Measurements from ENCODE around the gene C1QTNF2. TPM values are rescaled to one million over a fixed set of nuclear protein-coding genes. Genes with fewer than 3 reads are reported as not detected.

The C1QTNF2 gene
- total RNA-seq, 5 donors from 2014 or later (not counting 1 experiment from before 2014, with no cell fraction given): not detected

DNA sequence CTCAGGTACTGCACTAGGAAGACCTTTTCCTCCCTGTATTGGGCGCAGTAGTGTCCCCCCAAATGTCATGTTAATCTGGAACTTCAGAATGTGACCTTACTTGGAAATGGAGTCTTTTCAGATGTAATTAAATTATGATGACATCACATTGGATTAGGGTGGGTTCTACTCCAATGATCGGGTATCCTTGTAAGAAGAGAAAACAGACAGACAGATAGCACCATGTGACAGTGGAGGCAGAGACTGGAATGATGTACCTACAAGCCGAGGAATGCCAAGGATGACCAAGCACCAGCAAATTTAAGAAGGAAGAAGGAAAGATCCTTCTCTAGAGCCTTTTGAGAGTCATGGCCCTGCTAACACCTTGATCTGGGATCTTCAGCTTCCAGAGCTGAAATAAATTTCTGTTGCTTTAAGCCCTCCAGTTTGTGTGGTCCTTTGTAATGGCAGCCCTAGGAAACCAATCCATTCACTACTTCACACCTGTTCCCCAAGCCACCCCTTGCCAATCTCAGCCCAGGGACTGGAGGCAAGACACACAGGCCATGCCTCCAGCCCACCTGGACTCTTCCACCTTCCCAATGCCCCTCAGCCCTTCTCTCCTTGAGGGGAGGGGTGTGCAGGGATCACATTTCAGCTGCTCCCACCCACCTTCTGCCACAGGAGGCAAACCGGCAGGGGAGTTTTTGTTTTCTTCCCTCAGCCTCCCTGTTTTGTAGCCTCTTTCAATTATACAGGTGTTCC, 59.7 kb downstream of the C1QTNF2 start:
- H3K9me3 ChIP-seq: no peaks in the 10 kb centered on the region
- peaks cover 7 to 14% (median 10%) of the 10 kb centered on the region in 3 donors for H3K4me1 Mint-ChIP-seq
- peaks cover 48 to 57% of the 10 kb centered on the region in 2 donors for H3K27me3 Mint-ChIP-seq
- no peaks in the 10 kb centered on the region for H3K9me3 Mint-ChIP-seq
- DNase-seq (no peak), ATAC-seq (replicated peaks in 1 of 4) (no peak)
- H3K27ac Mint-ChIP-seq: no peak overlapping the region
- no peaks in the 10 kb centered on the region for H3K36me3 Mint-ChIP-seq
- ChIA-PET CTCF (no interaction called here), POLR2A (no interaction called here)
- no peaks in the 10 kb centered on the region for H3K36me3 ChIP-seq (ENCODE audit: control insufficient read depth in 2 of 2, extremely low read depth in 1 of 2, insufficient read depth in 1 of 2, low read length in 1 of 2)
- peaks cover 0 to 10% of the 10 kb centered on the region in 2 experiments for H3K4me1 ChIP-seq (ENCODE audit: control insufficient read depth in 1 of 2, extremely low read depth in 1 of 2, insufficient read depth in 2 of 2, low read length in 2 of 2)
- no peak overlapping the region for H3K27ac ChIP-seq (ENCODE audit: low read length)
- H3K4me3 Mint-ChIP-seq: no peak overlapping the region
- no peak overlapping the region for H3K4me3 ChIP-seq (ENCODE audit: control insufficient read depth in 1 of 2, extremely low read depth in 1 of 2, low read length in 1 of 2)
- 90% methylated on average over 2 of the region's 4 CpGs for WGBS (ENCODE audit: insufficient coverage)
- H3K27me3 ChIP-seq (replicated peaks in 1 of 2; ENCODE audit: control insufficient read depth in 2 of 2, extremely low read depth in 1 of 2, insufficient read depth in 2 of 2, low read length in 1 of 2): peaks cover 0 to 34% of the 10 kb centered on the region in 2 experiments

DNA sequence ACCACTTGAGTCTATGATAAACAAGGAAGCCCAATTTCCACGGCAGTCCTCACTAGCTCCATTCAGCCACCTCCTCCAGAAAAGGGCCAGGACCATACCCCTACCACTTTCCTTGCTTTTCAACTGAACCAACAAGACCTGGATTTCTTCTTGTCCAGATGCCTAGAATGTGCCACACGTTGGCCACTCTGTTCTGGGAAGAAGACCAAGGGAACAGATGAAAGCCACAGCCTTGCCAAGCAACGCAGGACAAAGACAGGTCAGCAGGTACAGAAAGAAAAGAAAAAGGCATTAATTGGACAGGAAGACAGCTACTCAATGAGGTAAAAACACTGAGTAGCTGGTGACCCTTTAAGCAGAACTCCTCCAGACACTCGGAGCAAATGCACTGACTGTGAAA, 60.3 kb downstream of the C1QTNF2 start:
- peaks cover 0 to 37% of the 10 kb centered on the region in 2 experiments for H3K27me3 ChIP-seq (replicated peaks in 1 of 2; ENCODE audit: control insufficient read depth in 2 of 2, extremely low read depth in 1 of 2, insufficient read depth in 2 of 2, low read length in 1 of 2)
- H3K4me1 Mint-ChIP-seq: peaks cover 7 to 14% (median 10%) of the 10 kb centered on the region in 3 donors
- ChIA-PET POLR2A (no interaction called here), CTCF (no interaction called here)
- H3K4me3 Mint-ChIP-seq: no peak overlapping the region
- H3K27ac Mint-ChIP-seq: no peak overlapping the region
- no peaks in the 10 kb centered on the region for H3K36me3 ChIP-seq (ENCODE audit: control insufficient read depth in 2 of 2, extremely low read depth in 1 of 2, insufficient read depth in 1 of 2, low read length in 1 of 2)
- no peaks in the 10 kb centered on the region for H3K36me3 Mint-ChIP-seq
- peaks cover 0 to 10% of the 10 kb centered on the region in 2 experiments for H3K4me1 ChIP-seq (ENCODE audit: control insufficient read depth in 1 of 2, extremely low read depth in 1 of 2, insufficient read depth in 2 of 2, low read length in 2 of 2)
- H3K9me3 ChIP-seq: no peaks in the 10 kb centered on the region
- no peak for DNase-seq
- WGBS (ENCODE audit: insufficient coverage): 77% methylated on average over 2 of the region's 4 CpGs
- H3K4me3 ChIP-seq (ENCODE audit: control insufficient read depth in 1 of 2, extremely low read depth in 1 of 2, low read length in 1 of 2): no peak overlapping the region
- H3K9me3 Mint-ChIP-seq: no peaks in the 10 kb centered on the region
- peaks cover 48 to 54% of the 10 kb centered on the region in 2 donors for H3K27me3 Mint-ChIP-seq
- no peak overlapping the region for H3K27ac ChIP-seq (ENCODE audit: low read length)
- no peak for ATAC-seq (replicated peaks in 1 of 4)

DNA sequence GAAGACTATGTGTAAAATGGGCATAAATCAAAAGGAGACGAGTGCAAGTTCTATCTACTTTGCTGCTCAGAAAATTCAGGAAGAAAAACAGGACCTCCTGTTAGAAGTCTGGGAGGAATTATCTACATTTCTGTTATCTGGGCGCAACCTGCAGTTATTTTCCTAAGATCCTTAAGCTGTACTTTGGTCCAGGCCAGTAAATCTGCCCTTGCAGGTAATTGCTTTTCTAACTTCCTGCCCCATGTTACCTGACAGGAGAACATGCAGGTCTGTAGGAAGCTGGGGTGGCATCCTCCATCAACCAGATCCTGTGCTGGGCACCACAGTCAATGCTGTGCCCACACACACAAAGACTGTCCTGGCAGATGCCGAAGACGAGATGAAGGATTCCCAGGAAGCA, 63.7 kb downstream of the C1QTNF2 start:
- 85% methylated on average over 2 of the region's 4 CpGs for WGBS (ENCODE audit: insufficient coverage)
- Histone ChIP-seq H3K4me3 (ENCODE audit: control insufficient read depth in 1 of 2, extremely low read depth in 1 of 2, low read length in 1 of 2) (no peak overlapping the region), H3K4me1 (ENCODE audit: control insufficient read depth in 1 of 2, extremely low read depth in 1 of 2, insufficient read depth in 2 of 2, low read length in 2 of 2) (peaks cover 0 to 3% of the 10 kb centered on the region in 2 experiments), H3K9me3 (no peaks in the 10 kb centered on the region), H3K27ac (ENCODE audit: low read length) (no peak overlapping the region), H3K36me3 (ENCODE audit: control insufficient read depth in 2 of 2, extremely low read depth in 1 of 2, insufficient read depth in 1 of 2, low read length in 1 of 2) (no peaks in the 10 kb centered on the region), H3K27me3 (replicated peaks in 1 of 2; ENCODE audit: control insufficient read depth in 2 of 2, extremely low read depth in 1 of 2, insufficient read depth in 2 of 2, low read length in 1 of 2) (peaks cover 0 to 23% of the 10 kb centered on the region in 2 experiments)
- ATAC-seq (replicated peaks in 1 of 4) (no peak), DNase-seq (no peak)
- Mint-ChIP-seq H3K36me3 (no peaks in the 10 kb centered on the region), H3K27ac (no peak overlapping the region), H3K27me3 (peaks cover 30 to 41% of the 10 kb centered on the region in 2 donors), H3K4me1 (peaks cover 0 to 4% (median 4%) of the 10 kb centered on the region in 3 donors), H3K4me3 (no peak overlapping the region), H3K9me3 (no peaks in the 10 kb centered on the region)
- CTCF ChIA-PET: no interaction called here
- POLR2A ChIA-PET: no interaction called here

DNA sequence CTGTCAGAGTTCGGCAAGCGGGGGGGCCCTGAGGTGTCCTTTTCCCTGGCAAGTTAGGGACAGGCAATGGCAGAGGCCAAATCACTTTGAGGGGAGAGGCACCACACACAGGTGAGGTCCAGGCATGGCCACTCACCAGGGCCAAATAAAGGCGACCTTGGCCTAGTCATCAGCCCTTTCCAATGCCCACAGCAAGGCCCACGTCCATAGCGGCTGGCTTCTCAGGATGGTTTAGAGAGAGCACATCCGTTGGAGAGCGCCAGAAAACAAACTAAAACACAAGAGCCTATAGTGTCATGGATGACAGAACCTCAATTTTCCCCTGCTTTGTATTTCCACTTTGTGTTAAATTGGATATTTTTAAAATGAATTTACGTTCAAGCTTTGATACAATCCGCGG, 65.1 kb downstream of the C1QTNF2 start:
- Histone ChIP-seq H3K27ac (ENCODE audit: low read length) (no peak overlapping the region), H3K9me3 (no peaks in the 10 kb centered on the region), H3K27me3 (replicated peaks in 1 of 2; ENCODE audit: control insufficient read depth in 2 of 2, extremely low read depth in 1 of 2, insufficient read depth in 2 of 2, low read length in 1 of 2) (peaks cover 0 to 13% of the 10 kb centered on the region in 2 experiments), H3K4me3 (ENCODE audit: control insufficient read depth in 1 of 2, extremely low read depth in 1 of 2, low read length in 1 of 2) (no peak overlapping the region), H3K4me1 (ENCODE audit: control insufficient read depth in 1 of 2, extremely low read depth in 1 of 2, insufficient read depth in 2 of 2, low read length in 2 of 2) (no peaks in the 10 kb centered on the region), H3K36me3 (ENCODE audit: control insufficient read depth in 2 of 2, extremely low read depth in 1 of 2, insufficient read depth in 1 of 2, low read length in 1 of 2) (no peaks in the 10 kb centered on the region)
- Mint-ChIP-seq H3K9me3 (no peaks in the 10 kb centered on the region), H3K27ac (no peak overlapping the region), H3K4me1 (no peaks in the 10 kb centered on the region), H3K4me3 (no peak overlapping the region), H3K36me3 (no peaks in the 10 kb centered on the region), H3K27me3 (peaks cover 18 to 30% of the 10 kb centered on the region in 2 donors)
- 92% methylated on average over 2 of the region's 10 CpGs for WGBS (ENCODE audit: insufficient coverage)
- DNase-seq (no peak), ATAC-seq (replicated peaks in 1 of 4) (no peak)
- ChIA-PET POLR2A (no interaction called here), CTCF (no interaction called here)

DNA sequence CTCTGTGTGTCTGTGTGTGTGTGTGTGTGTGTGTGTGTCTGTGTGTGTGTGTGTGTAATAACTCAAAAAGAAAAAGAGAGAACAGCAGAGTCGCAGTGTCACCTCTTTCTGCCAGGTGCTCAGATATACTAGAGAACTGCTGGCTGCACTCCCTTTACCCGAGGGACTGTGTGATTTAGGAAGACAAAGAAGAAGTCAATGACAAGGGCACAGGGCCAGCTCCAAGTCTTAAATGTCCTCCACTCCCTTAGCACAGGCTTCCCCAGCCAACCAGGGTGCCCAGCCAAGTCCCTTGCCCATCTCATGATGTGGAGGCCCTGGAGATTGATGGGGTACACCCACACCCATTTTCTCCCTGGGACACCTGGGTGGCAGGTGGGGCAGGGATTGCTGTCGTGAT, 66.7 kb downstream of the C1QTNF2 start:
- Histone ChIP-seq H3K9me3 (no peaks in the 10 kb centered on the region), H3K27ac (ENCODE audit: low read length) (no peak overlapping the region), H3K27me3 (replicated peaks in 1 of 2; ENCODE audit: control insufficient read depth in 2 of 2, extremely low read depth in 1 of 2, insufficient read depth in 2 of 2, low read length in 1 of 2) (peaks cover 0 to 8% of the 10 kb centered on the region in 2 experiments), H3K36me3 (ENCODE audit: control insufficient read depth in 2 of 2, extremely low read depth in 1 of 2, insufficient read depth in 1 of 2, low read length in 1 of 2) (no peaks in the 10 kb centered on the region), H3K4me3 (ENCODE audit: control insufficient read depth in 1 of 2, extremely low read depth in 1 of 2, low read length in 1 of 2) (no peak overlapping the region), H3K4me1 (ENCODE audit: control insufficient read depth in 1 of 2, extremely low read depth in 1 of 2, insufficient read depth in 2 of 2, low read length in 2 of 2) (no peaks in the 10 kb centered on the region)
- Mint-ChIP-seq H3K36me3 (no peaks in the 10 kb centered on the region), H3K27ac (no peak overlapping the region), H3K4me1 (no peaks in the 10 kb centered on the region), H3K27me3 (peaks cover 9 to 17% of the 10 kb centered on the region in 2 donors), H3K4me3 (no peak overlapping the region), H3K9me3 (no peaks in the 10 kb centered on the region)
- ChIA-PET POLR2A (no interaction called here), CTCF (no interaction called here)
- 67% methylated on average over 2 of the region's 3 CpGs for WGBS (ENCODE audit: insufficient coverage)
- DNase-seq (no peak), ATAC-seq (replicated peaks in 1 of 4) (no peak)

DNA sequence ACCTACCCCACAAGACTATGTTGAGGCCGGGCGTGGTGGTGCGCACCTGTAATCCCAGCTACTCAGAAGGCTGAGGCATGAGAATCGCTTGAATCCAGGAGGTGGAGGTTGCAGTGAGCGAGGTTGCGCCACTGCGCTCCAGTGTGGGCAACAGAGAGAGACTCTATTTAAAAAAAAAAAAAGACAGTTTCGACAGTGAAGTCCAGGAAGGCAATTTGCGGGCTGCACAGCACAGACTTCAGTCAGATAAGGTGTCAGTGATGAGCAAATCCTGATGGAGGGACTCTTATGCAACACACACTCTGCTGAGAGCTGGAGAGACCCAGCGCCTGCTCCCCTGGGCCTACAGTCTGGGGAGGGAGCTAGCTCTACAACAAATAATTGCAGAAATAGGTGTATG, 72.2 kb downstream of the C1QTNF2 start:
- no peaks in the 10 kb centered on the region for H3K9me3 ChIP-seq
- ChIA-PET POLR2A (no interaction called here), CTCF (no interaction called here)
- H3K36me3 Mint-ChIP-seq: no peaks in the 10 kb centered on the region
- H3K27ac ChIP-seq (ENCODE audit: low read length): no peak overlapping the region
- no peak overlapping the region for H3K4me3 Mint-ChIP-seq
- no peaks in the 10 kb centered on the region for H3K36me3 ChIP-seq (ENCODE audit: control insufficient read depth in 2 of 2, extremely low read depth in 1 of 2, insufficient read depth in 1 of 2, low read length in 1 of 2)
- no peak overlapping the region for H3K4me3 ChIP-seq (ENCODE audit: control insufficient read depth in 1 of 2, extremely low read depth in 1 of 2, low read length in 1 of 2)
- H3K9me3 Mint-ChIP-seq: no peaks in the 10 kb centered on the region
- DNase-seq: no peak
- peaks cover 4 to 7% of the 10 kb centered on the region in 2 donors for H3K27me3 Mint-ChIP-seq
- H3K4me1 ChIP-seq (ENCODE audit: control insufficient read depth in 1 of 2, extremely low read depth in 1 of 2, insufficient read depth in 2 of 2, low read length in 2 of 2): no peaks in the 10 kb centered on the region
- no peaks in the 10 kb centered on the region for H3K4me1 Mint-ChIP-seq
- H3K27ac Mint-ChIP-seq: no peak overlapping the region
- 95% methylated on average over 4 of the region's 10 CpGs for WGBS (ENCODE audit: insufficient coverage)
- peaks cover 0 to 11% of the 10 kb centered on the region in 2 experiments for H3K27me3 ChIP-seq (replicated peaks in 1 of 2; ENCODE audit: control insufficient read depth in 2 of 2, extremely low read depth in 1 of 2, insufficient read depth in 2 of 2, low read length in 1 of 2)
- ATAC-seq (replicated peaks in 1 of 4): no peak
